Measurements from ENCODE around the gene PIK3C2G. TPM values are rescaled to one million over a fixed set of nuclear protein-coding genes. Genes with fewer than 3 reads are reported as not detected.

The PIK3C2G gene
- polyA plus RNA-seq, 2 of the 4 experiments (the other 2 are of a cell fraction), result 0.01 TPM; not detected in 1

- H3K4me2 ChIP-seq, result no peak overlapping the region
- 0 out of 3 replicates have a peak, but pooled peaks cover 5% of the 10 kb centered on the region for H3K9me3 ChIP-seq
- TF ChIP-seq USF2 (IDR thresholded peaks at IDR 0.05) (no peak), MAX (IDR thresholded peaks at IDR 0.05) (no peak), ELK1 (IDR thresholded peaks at IDR 0.05; ENCODE audit: low read depth, low read length) (no peak), FOSB (CRISPR knock-in tag; IDR thresholded peaks at IDR 0.05) (no peak), PBX3 (IDR thresholded peaks at IDR 0.05) (no peak), NFE2L2 (conservative IDR thresholded peaks at IDR 0.05; ENCODE audit: low read length) (no peak), FOXS1 (CRISPR knock-in tag; IDR thresholded peaks at IDR 0.05) (no peak), HOXB5 (CRISPR knock-in tag; IDR thresholded peaks at IDR 0.05) (no peak), ZSCAN20 (CRISPR knock-in tag; IDR thresholded peaks at IDR 0.05) (no peak), MAZ (IDR thresholded peaks at IDR 0.05; ENCODE audit: borderline replicate concordance, low read depth, low read length) (no peak), HOXA7 (CRISPR knock-in tag; IDR thresholded peaks at IDR 0.05) (no peak), JUN (IDR thresholded peaks at IDR 0.05) (no peak), MAFK (IDR thresholded peaks at IDR 0.05; ENCODE audit: partially characterized antibody) (no peak), RCOR1 (IDR thresholded peaks at IDR 0.05; ENCODE audit: low read depth, low read length) (no peak), FOSL2 (IDR thresholded peaks at IDR 0.05) (no peak), FOSL2 (CRISPR knock-in tag; IDR thresholded peaks at IDR 0.05) (no peak), ZNF302 (CRISPR knock-in tag; IDR thresholded peaks at IDR 0.05) (no peak), REST (IDR thresholded peaks at IDR 0.05) (no peak), GATA3 (IDR thresholded peaks at IDR 0.05; ENCODE audit: borderline replicate concordance) (no peak)
- ChIA-PET POLR2A (no interaction called here), CTCF (no interaction called here)
- H3K4me1 ChIP-seq, result no peaks in the 10 kb centered on the region
- no peak overlapping the region for H3K27ac ChIP-seq
- no peak overlapping the region for H3K4me3 ChIP-seq
- DNase-seq (ENCODE audit: low read depth in 1 of 2, low spot score in 1 of 2), result no peak
- 53% methylated on average over 3 of the region's 3 CpGs for WGBS (ENCODE audit: missing lambda C conversion rate)
- FAIRE-seq, result no peak
- ATAC-seq, result no peak
Observed at GRCh38 chr12:18290386-18290785, 29.1 kb downstream of the PIK3C2G start.

DNA sequence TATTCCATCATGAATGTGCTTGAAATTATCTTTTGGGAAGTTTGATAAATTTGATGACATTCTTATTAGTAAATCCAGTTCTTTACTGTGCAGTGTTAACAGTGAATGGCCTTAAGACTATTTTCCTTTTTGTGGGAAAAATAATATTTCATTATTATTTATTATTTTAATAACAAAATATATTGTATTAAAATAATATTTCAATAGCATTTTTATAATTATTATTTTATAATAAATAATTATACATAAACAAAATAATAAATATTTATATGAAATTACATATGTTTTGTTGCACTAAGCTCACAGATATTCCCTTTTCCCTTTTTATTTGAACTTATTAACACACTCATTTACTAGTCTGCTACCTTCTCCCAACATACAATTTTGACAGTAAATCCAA, 33.6 kb downstream of the PIK3C2G start:
- POLR2A ChIA-PET, result no interaction called here
- ATAC-seq, result no peak

More for the DNA sequence above, 33.6 kb downstream of the PIK3C2G start:
- CTCF ChIA-PET, result no interaction called here
- H3K9me3 ChIP-seq, result no peaks in the 10 kb centered on the region
- no peak for TF ChIP-seq BCL3 (IDR thresholded peaks at IDR 0.05)
- H3K4me3 ChIP-seq, result no peak overlapping the region
- no peak overlapping the region for H3K4me2 ChIP-seq
- H3K4me1 ChIP-seq, result no peaks in the 10 kb centered on the region
- FAIRE-seq (no peak), DNase-seq (ENCODE audit: low read depth in 1 of 2, low spot score in 1 of 2) (no peak)
- H3K27ac ChIP-seq, result no peak overlapping the region
